GM19193 (cell line): ENCODE measurements around the gene PDGFB.

Source experiments
- POLR2A ChIP-seq: IDR thresholded peaks from 4 replicates; pipeline ENCODE4 v1.6.1; 2011; ENCODE audit not compliant: insufficient read depth, insufficient read length; ENCODE audit errors: extremely low read depth

PDGFB gene

DNA sequence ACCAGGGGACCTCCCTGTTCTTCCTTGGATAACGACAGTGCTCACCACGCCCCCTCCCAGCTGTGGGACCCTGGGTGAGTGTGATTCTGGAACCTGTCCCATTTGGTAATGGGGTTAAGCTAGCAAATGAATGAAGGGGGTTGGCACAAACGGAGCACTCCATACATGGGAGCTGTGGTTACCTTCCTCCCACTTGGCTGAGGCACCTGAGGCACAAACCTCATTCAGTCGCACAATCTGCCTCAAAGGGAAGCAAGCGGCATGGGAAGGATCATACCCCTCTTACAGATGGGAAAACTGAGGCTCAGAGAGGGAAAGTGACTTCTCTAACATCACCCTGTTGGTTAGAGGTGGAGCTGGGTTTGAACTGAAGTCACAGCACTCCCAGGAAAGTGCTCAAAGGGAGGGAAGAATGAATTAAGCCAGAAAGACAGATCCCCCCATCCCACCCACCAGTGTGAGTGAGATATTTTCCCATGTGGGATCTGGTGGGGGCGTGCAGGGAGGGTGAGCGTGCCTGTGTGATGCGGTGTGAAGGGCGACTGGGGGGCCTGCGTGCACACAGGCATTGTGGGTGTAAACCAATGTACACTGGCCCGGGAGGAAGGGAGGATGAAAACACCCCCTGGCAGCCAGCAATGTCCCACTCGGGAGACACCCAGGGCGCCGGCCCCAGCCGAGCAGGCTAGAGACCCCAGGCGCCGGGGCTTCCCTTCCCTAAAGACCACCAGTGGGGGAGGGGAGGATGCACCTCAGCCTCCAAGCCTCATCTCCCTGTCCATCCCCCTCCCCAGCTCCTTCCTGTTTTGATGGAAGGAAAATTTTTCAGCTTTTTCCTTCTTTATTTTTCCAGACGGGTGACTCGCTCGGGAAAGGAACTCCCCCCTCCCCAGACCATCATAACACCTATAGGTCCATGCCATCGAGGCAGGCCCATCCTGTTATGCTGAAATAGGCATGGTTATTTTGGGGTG is 8.0 kb upstream of the PDGFB start:
- TF ChIP-seq POLR2A: no peak

DNA sequence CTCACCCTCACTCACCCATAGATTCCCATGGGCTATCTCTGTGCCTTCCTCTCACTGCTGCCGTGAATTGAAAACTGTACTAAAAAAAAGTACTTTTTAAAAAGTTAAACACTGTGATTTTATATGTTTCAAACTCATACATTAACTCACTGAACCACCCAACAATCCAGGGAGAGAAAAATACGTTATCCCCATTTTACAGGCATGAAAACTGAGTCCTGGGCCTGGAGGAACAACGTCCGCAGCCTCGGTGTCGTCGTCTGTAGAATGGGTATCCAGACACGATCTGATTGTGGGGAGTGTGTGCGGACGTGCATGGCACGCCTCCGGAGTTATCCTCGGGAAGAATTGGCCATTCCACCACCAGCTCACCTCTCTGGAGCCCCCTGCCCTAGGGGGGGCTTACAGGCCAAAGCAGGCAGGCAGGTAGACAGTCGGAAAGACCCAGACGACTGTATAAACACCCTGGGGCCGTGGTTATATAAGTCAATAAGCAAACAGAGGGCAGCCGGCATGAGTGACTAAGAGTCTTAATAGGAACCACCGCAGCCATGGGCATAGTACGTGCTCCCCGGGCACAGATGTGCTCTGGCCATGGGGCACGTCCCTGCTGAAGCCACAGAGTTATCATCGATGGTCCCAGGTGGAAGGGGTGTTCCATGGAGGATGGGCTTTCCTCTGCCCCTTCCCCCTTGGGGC is 7.1 kb upstream of the PDGFB start:
- no peak for TF ChIP-seq POLR2A

DNA sequence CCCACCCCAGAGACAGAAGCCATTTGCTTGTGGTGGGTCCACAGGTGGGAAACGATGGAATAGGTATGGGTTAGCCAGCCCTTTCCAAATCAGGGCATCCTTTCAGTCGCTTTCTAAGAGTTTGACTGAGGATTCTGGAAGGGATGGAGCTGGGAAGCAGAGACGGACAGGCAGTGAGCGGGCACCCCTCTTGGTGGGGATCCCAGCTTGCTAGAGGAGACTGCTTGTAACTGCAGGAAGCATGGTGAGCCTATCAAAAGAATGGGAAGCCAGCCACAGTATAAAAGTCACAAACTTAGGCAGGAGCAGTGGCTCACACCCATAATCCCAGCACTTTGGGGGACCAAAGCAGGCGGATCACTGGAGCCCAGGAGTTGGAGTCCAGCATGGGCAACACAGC is 6.1 kb upstream of the PDGFB start:
- TF ChIP-seq POLR2A: no peak

DNA sequence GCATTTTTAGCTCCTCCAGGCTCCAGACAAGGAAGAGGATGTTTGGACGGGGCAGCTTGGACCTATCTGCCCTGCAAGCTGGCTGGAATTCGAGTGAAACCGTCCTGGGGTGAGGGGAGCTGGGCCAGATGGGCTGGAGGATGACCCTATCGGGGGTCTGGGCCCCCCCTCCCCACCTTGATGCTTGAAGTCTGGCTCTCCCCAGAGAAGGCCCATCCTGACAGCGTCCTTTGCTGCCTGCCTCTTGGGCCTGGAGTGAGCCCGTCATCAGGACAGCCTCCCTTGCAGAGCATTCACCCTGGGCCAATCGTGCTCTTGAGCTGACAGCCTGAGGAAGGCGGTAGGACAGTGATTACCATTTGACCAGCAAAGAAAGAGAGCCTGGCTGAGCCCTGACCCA is 5.3 kb upstream of the PDGFB start:
- no peak for TF ChIP-seq POLR2A

DNA sequence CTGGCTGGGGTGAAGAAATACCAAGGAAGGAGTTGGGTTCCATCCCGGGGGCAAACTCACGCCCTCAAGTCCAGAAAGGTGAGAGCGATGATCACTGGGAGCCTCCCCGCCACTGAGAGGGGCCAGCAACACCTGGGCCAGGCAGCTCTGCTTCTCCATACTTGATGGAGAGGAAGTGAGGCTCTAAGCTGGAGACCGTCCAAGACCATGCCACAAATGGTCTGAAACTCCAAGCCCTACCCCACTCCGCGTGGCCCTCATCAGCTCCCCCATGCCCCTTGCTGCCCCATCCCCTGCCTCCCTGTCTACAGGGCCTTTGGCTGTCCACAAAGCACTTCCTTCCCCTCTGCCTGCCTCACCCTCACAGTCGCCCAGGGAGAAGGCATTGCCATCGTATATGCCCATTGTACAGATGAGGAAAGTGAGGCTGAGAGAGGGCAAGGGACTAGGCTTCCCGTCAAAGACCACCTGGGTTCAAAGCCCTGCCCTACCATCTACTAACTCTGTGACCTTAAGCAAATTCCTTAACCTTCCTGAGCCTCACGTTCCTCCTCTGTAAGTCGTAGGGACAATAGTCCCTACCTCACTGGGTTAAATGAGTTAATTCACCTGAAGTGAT is 4.4 kb upstream of the PDGFB start:
- no peak for TF ChIP-seq POLR2A

DNA sequence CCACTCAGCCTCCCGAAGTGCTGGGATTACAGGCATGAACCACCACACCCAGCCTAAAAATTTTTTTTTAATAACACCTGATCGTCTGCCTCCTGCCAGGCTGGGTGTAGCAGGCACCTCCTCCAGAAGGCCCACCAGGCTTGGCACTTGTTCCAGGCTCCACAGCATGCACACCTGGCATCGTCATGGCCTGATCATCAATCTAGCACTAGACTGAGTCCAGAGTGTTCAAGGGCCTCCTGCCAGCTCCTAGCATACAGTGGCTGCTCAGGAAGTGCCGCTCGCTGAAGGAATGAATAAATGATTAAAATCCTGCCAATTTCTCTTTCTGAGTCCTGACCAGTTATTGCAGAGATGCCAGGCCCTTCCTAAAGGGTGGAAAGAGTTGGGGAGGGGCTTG is 3.5 kb upstream of the PDGFB start:
- TF ChIP-seq POLR2A: no peak

DNA sequence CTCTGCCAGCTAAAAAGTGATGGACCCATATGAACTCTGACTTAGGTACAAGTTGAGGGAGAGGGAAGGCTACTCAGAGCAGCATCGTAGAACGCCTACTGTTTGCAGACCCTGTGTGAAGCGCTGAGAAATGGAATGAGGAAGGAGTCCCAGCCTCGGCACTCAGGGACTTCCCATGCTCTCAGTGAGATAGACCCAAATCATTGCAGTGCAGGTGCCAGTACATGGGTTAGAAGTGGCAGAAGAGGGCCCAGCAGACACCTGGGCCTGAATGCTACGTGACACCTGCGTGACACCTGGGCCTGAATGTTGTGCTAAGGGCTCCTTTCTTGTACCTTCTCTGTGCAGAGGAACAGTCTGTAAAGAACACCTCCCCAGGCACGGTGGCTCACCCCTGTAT is 2.6 kb upstream of the PDGFB start:
- no peak for TF ChIP-seq POLR2A

DNA sequence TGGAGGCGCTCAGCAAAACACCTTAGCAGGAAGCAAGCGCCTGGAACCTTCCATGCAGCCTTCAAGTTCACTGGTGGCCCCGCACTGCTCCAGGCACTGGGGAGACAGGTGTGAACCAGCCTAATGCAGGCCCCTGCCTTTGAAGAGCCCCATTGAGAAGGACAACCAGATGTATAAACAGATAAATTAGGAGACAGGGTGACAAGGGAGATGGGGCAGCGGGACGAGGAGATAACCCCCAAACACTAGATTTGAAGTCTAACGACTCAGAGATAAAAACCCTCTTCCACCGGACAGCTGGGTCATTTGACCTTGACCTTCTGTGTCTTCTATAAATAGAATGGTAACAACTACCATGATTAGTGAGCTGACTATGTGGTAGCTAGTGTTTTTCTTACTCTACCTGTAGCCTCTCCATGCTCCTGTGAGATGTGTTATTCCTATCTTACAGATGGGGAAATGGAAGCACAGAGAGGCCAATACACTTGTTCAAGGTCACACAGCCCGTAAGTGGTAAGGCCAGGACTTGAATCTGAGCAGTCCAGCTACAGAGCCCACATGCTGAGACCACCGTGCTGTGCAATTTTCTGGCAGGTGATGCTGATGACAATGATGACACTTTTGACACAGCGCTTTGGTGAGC is 2.0 kb upstream of the PDGFB start:
- no peak for TF ChIP-seq POLR2A

DNA sequence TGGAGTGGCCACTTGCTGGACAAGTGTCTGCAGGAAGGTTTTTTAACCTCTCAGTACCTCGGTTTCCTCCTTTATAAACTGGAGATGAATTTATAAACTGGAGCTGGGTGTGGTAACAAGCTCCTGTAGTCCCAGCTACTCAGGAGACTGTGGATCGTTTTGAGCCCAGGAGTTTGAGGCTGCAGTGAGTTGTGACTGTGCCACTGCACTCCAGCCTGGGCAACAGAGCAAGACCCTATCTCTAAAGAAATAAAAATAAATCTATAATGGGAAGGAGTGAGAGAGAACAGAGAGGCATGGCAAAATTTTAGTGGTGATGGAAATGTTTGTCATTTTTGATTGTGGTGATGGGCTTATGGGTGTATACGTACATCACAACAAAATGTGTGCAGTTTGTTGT is 1.4 kb upstream of the PDGFB start:
- TF ChIP-seq POLR2A: no peak

DNA sequence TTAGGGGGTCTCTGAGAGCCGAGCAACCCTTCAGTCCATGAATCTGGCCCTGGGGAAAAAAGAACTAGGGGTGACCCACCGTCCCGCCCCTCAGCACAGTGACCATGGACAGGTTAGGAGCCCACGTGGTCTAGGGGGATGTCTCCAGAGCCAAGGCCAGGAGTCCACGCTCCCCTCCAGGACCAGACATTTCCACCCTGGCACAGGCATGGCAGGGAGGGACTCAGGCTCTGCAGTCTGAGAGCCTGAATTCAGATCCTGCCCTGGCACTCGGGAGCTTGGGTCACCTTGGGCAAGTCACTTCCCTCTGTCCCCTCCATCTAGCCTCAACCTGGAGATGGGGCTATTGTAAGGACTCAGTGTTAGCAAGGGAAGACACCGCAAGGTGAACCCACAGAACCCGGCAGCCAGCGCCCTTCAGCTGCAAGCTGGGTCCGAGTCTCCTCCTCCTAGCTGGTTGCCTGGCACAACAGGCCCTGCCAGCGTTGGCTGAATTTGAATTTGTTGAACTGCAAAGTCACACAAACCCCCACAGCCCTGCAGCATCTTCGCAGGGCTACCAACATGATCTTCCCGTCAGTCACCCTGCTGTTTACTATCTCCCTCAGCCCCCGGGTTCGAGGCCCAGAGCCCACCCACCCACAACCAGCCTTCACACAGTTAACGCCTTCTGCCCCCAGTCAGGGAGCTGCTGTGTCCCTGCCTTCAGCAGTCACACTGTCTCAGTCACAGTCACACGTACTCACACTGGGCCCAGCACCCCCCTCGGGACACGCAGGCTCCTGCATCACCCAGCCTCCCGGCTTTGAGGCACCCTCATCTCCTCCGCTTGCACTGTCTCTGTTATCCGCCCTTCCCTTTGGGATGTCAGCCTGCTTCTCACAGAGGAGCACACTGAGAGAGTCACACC is 603 bp upstream of the PDGFB start:
- TF ChIP-seq POLR2A: no peak

DNA sequence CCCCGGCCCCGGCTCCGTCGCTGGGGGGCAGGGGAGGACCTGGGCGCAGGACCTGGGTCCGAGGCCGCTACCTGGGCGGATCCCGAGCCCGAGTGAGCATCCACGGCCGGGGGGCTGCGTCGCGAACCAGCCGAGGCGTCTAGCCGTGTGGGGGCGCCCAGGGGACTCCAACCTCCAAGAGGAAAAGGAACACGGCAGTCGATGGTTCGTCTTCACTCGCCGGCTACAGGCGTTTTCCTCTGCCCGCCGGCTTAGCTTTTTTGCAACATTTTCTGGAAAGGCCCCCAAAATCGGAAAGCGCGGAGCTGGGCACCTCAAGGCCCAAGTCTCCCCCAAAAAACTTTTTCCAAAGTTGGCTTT is 666 bp downstream of the PDGFB start:
- TF ChIP-seq POLR2A: no peak

DNA sequence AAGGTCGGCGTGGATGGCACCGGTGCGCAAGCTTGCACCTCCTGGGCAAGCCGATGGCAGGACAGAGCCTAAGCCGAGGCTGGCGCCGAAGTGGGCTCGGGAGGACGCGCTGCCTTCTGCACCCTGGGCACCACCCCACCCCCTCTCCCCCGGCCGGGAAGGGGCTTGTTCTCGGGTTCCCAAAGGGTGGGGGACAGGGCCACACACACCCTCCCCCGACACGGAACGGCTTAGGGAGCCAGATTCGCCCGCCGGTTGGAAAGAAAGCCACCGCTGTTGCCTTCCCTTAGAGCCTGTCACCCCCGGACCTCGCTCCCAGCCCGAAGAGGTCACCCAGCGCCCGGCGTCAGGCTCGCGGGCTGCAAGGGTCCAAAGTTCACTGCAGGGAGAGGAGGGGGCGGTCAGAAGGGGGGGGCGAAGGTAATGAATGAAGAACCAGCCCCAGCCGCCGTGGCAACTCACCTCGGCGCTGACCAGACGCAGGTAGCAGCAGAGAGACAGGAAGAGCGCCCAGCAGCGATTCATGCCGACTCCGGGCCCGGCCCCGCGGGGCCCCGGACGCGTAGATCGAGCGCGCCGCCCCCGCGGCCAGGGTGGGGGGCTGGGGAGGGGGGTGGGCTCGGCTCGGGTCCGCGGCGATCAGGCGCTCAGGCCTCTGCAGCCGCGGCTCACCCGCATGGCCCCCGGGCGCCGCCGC is 1.2 kb downstream of the PDGFB start:
- no peak for TF ChIP-seq POLR2A

DNA sequence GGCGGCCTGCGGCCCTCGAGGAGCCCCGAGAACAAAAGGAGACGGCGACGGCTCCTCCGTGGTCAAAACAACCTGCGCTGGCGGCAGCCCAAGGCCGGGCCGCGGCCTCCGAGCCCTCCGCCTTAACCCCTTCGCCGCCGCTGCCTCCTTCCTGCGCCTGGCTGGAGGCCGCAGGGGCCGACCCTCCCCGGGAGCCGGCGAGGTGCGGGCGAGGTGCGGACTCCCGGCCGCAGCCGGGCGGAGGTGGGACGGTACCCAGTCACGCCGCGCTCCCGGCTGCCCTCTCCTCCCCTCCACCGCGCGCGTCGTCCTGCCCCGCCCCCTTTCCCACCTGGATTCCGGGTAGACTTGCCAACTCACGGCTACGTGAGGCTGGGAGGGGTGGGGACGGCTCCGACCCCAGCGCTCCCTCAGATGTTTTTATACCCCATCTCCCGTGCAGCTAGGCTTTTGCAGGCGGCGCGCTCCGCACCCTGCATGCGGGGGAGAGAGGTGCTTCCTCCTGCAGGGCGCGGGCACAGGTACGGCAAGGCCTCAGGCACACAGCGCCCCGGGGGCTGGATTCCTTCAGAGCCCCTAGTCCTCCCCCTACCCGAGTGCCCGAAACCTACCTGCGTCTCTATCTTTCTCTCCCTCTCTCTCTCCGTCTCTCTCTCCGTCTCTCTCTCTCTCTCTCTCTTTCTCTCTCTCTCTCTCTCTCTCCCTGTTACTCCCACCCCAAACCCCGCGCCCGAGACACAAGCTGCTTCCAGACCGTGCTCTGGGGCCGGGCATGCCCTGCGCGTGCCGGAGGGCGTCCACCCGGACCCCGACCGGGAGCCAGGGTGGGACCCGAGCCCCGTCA is 2.0 kb downstream of the PDGFB start:
- TF ChIP-seq POLR2A: no peak
